A549 (cell line): ENCODE measurements around the gene RCVRN. TPM values are rescaled to one million over a fixed set of nuclear protein-coding genes. Genes with fewer than 3 reads are reported as not detected.

Source experiments
- ATAC-seq, 2 experiments: fragments of 200-7000 bp in 1 of 2; fragments of >200 bp in 1 of 2; cut with Nextera tagmentation in 1 of 2; cut with Tn5 transposase in 1 of 2; 3 replicates each; pipeline versions ENCODE4 v1.8.0 to v1.9.1; 2018 to 2020; ENCODE audit warnings: mild to moderate bottlenecking in 1 of 2, moderate library complexity in 1 of 2
- CTCF ChIA-PET: fragments of 300-600 bp; sonication (Branson Sonifier 250); formaldehyde crosslinking; extraction: SDS; loops from one replicate; lab custom pipeline; 2021; ENCODE audit warnings: antibody characterized with exemption, inconsistent platforms; lab: Yijun Ruan, JAX
- POLR2A ChIA-PET: fragments of 350-600 bp; formaldehyde crosslinking; extraction: SDS; loops from one replicate; lab custom pipeline; 2021; ENCODE audit warnings: antibody characterized with exemption, inconsistent platforms; lab: Yijun Ruan, JAX
- DNase-seq, 2 experiments: peaks; one replicate each; pipeline versions ENCODE4 v3.0.0 to v3.0.0-alpha.2; 2011 to 2016; ENCODE audit warnings: low read depth in 1 of 2, low spot score in 1 of 2
- FAIRE-seq: peaks from 2 replicates; lab custom pipeline; 2011; peaks lifted over from hg19 to GRCh38; lab: Jason Lieb, UNC
- H3K27ac ChIP-seq, 2 experiments: fragments of >200 bp; sonication (Bioruptor Twin); formaldehyde crosslinking; 3 replicates each; pipeline ENCODE4 v1.5.1; 2016 to 2017
- H3K4me1 ChIP-seq: fragments of >200 bp; sonication (Bioruptor Twin); formaldehyde crosslinking; 3 replicates; pipeline ENCODE4 v1.6.1; 2016
- H3K4me2 ChIP-seq: fragments of >200 bp; sonication (Bioruptor Twin); formaldehyde crosslinking; 3 replicates; pipeline ENCODE4 v1.6.1; 2016
- H3K4me3 ChIP-seq: fragments of >200 bp; sonication (Bioruptor Twin); formaldehyde crosslinking; 3 replicates; pipeline ENCODE4 v1.5.1; 2016
- H3K9me3 ChIP-seq: fragments of >200 bp; sonication (Bioruptor Twin); formaldehyde crosslinking; 3 replicates; pipeline ENCODE4 v1.6.1; 2016
- CBX8 ChIP-seq: fragments of 200-600 bp; sonication (generic); IDR thresholded peaks from 2 replicates; pipeline ENCODE4 v1.6.1; 2016
- HDAC2 ChIP-seq: fragments of 200-600 bp; sonication (generic); IDR thresholded peaks from 2 replicates; pipeline ENCODE4 v1.6.1; 2016
- KDM1A ChIP-seq: fragments of 200-600 bp; sonication (generic); IDR thresholded peaks from 2 replicates; pipeline ENCODE4 v1.6.1; 2016; ENCODE audit warnings: low read depth, mild to moderate bottlenecking
- MAZ ChIP-seq: fragments of 150-350 bp; IDR thresholded peaks from 2 replicates; pipeline ENCODE4 v1.6.1; 2014; ENCODE audit warnings: antibody characterized with exemption, low read depth, low read length, borderline replicate concordance
- NR3C1 ChIP-seq: fragments of >200 bp; sonication (Bioruptor Twin); formaldehyde crosslinking; IDR thresholded peaks from 3 replicates; pipeline ENCODE4 v1.6.1; 2017
- RAD21 ChIP-seq, 2 experiments: fragments of >200 bp in 1 of 2; sonication (Bioruptor Twin) in 1 of 2; formaldehyde crosslinking in 1 of 2; IDR thresholded peaks in 1 of 2; conservative IDR thresholded peaks in 1 of 2; 2 replicates in 1 of 2; 3 replicates in 1 of 2; pipeline ENCODE4 v1.6.1; 2012 to 2018; ENCODE audit warnings: inconsistent platforms in 1 of 2
- RCOR1 ChIP-seq: fragments of 150-350 bp; IDR thresholded peaks from 2 replicates; pipeline ENCODE4 v1.6.1; 2014; ENCODE audit warnings: antibody characterized with exemption, low read length, low read depth
- SMC3 ChIP-seq: fragments of >200 bp; sonication (Bioruptor Twin); formaldehyde crosslinking; IDR thresholded peaks from 3 replicates; pipeline ENCODE4 v1.6.1; 2018; ENCODE audit warnings: inconsistent platforms
- SREBF2 ChIP-seq: fragments of 450-650 bp; IDR thresholded peaks from 2 replicates; pipeline ENCODE4 v1.6.1; 2014; ENCODE audit warnings: mild to moderate bottlenecking, moderate library complexity
- ZNF302 ChIP-seq: fragments of 250-450 bp; sonication (Bioruptor Pico); IDR thresholded peaks from 2 replicates; pipeline ENCODE4 v1.9.0; 2021; ENCODE audit warnings: inconsistent platforms, mild to moderate bottlenecking, moderate library complexity
- WGBS: methylation state at CpG from one replicate; pipeline ENCODE4 v1.1.6; 2017; ENCODE audit errors: missing lambda C conversion rate; 5-methylcytosine and 5-hydroxymethylcytosine counted together
- polyA plus RNA-seq, 4 experiments: library from polyadenylated mRNA; depleted of rRNA in 3 of 4; stranded (reverse); fragments of >200 nt; fragmentation: RNase III in 1 of 4; extraction: RNeasy Plus Mini Kit Qiagen cat#74134 plus additional on column Dnase treatment in 1 of 4; gene quantifications; 2 replicates in 3 of 4; 3 replicates in 1 of 4; pipeline ENCODE4 v1.2.3, GENCODE V29; 2011 to 2017
- TF ChIP-seq, protein P1 (sequence below): IDR thresholded peaks from 2 replicates; pipeline ENCODE4 v1.6.1; 2012; ENCODE audit warnings: low read depth, borderline replicate concordance
- TF ChIP-seq, protein P2 (sequence below): fragments of >200 bp; sonication (Bioruptor Twin); formaldehyde crosslinking; IDR thresholded peaks from 2 replicates; pipeline ENCODE4 v1.6.1; 2016
- TF ChIP-seq, protein P3 (sequence below): fragments of 200-600 bp; sonication (generic); IDR thresholded peaks from 2 replicates; pipeline ENCODE4 v1.6.1; 2016; ENCODE audit warnings: antibody characterized with exemption, mild to moderate bottlenecking, moderate library complexity
- TF ChIP-seq, protein P4 (sequence below): fragments of >200 bp; sonication (Bioruptor Twin); formaldehyde crosslinking; IDR thresholded peaks from 3 replicates; pipeline ENCODE4 v1.6.1; 2016
- TF ChIP-seq, protein P5 (sequence below): fragments of >200 bp; sonication (Bioruptor Twin); formaldehyde crosslinking; IDR thresholded peaks from 3 replicates; pipeline ENCODE4 v1.5.1; 2016

The RCVRN gene
- polyA plus RNA-seq, 2 of the 4 experiments (the other 2 are of a cell fraction), result not detected

DNA sequence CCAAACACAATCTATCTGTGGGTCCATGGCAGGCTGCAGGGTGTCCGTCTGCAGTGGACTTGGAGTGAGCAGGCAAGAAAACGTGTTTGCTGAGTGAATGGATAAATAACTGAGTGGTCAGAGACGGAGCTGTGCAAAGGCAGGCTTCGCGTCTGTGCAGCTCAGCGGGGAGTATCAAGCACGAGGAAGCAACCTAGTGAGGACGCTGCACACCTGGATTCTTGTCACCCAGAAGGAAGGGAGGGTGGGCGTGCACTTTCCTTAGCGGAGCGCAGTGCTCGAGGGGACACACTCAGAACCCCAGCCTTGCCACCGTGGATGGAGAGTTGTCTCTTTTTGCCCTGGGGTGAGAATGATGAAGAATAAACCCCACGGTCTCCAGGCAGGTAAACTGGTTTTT, 1.5 kb upstream of the RCVRN start:
- ATAC-seq, result no peak
- WGBS, result 85% methylated on average over 14 of the region's 14 CpGs
- ChIA-PET CTCF (interaction anchor here (0.7 to 3.4 kb wide), 6 partner anchors 10 to 53 kb away, joined by 3 to 10 read pairs (median 4); no protein-coding TSS in a partner anchor), POLR2A (no interaction called here)
- Histone ChIP-seq H3K4me3 (no peak overlapping the region), H3K9me3 (no peaks in the 10 kb centered on the region), H3K4me1 (peaks cover 20% of the 10 kb centered on the region), H3K27ac (peak overlapping the region in 1 of 2 experiments; percentile 53; a peak in 1 of 6 replicates), H3K4me2 (no peak overlapping the region)
- FAIRE-seq, result no peak
- no peak for DNase-seq
- TF ChIP-seq, protein P1, sequence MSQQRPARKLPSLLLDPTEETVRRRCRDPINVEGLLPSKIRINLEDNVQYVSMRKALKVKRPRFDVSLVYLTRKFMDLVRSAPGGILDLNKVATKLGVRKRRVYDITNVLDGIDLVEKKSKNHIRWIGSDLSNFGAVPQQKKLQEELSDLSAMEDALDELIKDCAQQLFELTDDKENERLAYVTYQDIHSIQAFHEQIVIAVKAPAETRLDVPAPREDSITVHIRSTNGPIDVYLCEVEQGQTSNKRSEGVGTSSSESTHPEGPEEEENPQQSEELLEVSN, result no peak
- TF ChIP-seq, protein P2, sequence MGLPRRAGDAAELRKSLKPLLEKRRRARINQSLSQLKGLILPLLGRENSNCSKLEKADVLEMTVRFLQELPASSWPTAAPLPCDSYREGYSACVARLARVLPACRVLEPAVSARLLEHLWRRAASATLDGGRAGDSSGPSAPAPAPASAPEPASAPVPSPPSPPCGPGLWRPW, result no peak
- TF ChIP-seq KDM1A, result no peak
- no peak for TF ChIP-seq SREBF2
- no peak for TF ChIP-seq HDAC2
- TF ChIP-seq RCOR1, result no peak
- TF ChIP-seq, protein P3, sequence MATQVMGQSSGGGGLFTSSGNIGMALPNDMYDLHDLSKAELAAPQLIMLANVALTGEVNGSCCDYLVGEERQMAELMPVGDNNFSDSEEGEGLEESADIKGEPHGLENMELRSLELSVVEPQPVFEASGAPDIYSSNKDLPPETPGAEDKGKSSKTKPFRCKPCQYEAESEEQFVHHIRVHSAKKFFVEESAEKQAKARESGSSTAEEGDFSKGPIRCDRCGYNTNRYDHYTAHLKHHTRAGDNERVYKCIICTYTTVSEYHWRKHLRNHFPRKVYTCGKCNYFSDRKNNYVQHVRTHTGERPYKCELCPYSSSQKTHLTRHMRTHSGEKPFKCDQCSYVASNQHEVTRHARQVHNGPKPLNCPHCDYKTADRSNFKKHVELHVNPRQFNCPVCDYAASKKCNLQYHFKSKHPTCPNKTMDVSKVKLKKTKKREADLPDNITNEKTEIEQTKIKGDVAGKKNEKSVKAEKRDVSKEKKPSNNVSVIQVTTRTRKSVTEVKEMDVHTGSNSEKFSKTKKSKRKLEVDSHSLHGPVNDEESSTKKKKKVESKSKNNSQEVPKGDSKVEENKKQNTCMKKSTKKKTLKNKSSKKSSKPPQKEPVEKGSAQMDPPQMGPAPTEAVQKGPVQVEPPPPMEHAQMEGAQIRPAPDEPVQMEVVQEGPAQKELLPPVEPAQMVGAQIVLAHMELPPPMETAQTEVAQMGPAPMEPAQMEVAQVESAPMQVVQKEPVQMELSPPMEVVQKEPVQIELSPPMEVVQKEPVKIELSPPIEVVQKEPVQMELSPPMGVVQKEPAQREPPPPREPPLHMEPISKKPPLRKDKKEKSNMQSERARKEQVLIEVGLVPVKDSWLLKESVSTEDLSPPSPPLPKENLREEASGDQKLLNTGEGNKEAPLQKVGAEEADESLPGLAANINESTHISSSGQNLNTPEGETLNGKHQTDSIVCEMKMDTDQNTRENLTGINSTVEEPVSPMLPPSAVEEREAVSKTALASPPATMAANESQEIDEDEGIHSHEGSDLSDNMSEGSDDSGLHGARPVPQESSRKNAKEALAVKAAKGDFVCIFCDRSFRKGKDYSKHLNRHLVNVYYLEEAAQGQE, result no peak
- TF ChIP-seq SMC3, result no peak
- no peak for TF ChIP-seq CBX8
- no peak for TF ChIP-seq ZNF302 (CRISPR knock-in tag)
- no peak for TF ChIP-seq NR3C1
- TF ChIP-seq, protein P4, sequence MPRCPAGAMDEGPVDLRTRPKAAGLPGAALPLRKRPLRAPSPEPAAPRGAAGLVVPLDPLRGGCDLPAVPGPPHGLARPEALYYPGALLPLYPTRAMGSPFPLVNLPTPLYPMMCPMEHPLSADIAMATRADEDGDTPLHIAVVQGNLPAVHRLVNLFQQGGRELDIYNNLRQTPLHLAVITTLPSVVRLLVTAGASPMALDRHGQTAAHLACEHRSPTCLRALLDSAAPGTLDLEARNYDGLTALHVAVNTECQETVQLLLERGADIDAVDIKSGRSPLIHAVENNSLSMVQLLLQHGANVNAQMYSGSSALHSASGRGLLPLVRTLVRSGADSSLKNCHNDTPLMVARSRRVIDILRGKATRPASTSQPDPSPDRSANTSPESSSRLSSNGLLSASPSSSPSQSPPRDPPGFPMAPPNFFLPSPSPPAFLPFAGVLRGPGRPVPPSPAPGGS, result no peak

DNA sequence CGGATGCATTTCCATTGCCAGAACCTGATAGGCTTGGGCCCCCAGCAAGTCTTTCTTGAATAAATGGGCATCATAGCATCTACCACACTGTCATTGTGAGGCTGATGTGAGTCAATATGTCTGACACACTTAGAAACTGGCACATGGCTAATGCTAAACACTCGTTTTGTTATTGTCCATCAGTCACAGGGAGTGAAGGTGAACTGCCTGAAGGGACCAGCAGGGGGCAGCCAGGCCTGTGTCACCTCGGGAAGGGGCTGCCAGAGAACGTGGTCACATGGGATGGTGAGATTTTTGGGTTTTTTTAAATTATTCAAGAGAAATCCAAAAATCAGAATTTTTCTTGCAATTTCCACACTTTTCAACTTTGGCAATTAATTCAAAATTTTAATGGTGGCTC, 831 bp upstream of the RCVRN start:
- POLR2A ChIA-PET, result no interaction called here
- Histone ChIP-seq H3K4me2 (no peak overlapping the region), H3K4me1 (peaks cover 23% of the 10 kb centered on the region), H3K4me3 (no peak overlapping the region), H3K9me3 (no peaks in the 10 kb centered on the region), H3K27ac (peak overlapping the region in 1 of 2 experiments; percentile 50; a peak in 3 of 6 replicates)
- WGBS, result 35% methylated on average over 4 of the region's 4 CpGs
- CTCF ChIA-PET, result interaction anchor here (0.6 to 3.4 kb wide), 10 partner anchors 8 to 321 kb away, joined by 3 to 13 read pairs (median 3); no protein-coding TSS in a partner anchor
- TF ChIP-seq RAD21 (conservative IDR thresholded peaks at IDR 0.05 in 1 of 2, IDR thresholded peaks at IDR 0.05 in 1 of 2) (peak in 1 of 2 experiments; percentile 49; a peak in 3 of 5 replicates), MAZ (no peak), SMC3 (0 out of 3 replicates have a peak, but pooled peaks have one; percentile 22)
- TF ChIP-seq, protein P5, sequence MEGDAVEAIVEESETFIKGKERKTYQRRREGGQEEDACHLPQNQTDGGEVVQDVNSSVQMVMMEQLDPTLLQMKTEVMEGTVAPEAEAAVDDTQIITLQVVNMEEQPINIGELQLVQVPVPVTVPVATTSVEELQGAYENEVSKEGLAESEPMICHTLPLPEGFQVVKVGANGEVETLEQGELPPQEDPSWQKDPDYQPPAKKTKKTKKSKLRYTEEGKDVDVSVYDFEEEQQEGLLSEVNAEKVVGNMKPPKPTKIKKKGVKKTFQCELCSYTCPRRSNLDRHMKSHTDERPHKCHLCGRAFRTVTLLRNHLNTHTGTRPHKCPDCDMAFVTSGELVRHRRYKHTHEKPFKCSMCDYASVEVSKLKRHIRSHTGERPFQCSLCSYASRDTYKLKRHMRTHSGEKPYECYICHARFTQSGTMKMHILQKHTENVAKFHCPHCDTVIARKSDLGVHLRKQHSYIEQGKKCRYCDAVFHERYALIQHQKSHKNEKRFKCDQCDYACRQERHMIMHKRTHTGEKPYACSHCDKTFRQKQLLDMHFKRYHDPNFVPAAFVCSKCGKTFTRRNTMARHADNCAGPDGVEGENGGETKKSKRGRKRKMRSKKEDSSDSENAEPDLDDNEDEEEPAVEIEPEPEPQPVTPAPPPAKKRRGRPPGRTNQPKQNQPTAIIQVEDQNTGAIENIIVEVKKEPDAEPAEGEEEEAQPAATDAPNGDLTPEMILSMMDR, result peak; percentile 38
- peak; percentile 63 for FAIRE-seq
- peak; percentile 64 to 72 for DNase-seq
- ATAC-seq, result peak; percentile 55 to 71; a peak in 4 of 6 replicates
